HG02623 (cell line): Measurements from ENCODE around the gene SYNE3.
"Not testable (repeated sequence)": the region's sequence is repeated elsewhere in the genome, so short reads cannot be mapped to it uniquely, and the experiment has no call there.

Experiments used
- ATAC-seq: cut with Tn5 transposase; IDR thresholded peaks from one replicate; pipeline ENCODE4 v1.9.1; 2021; ENCODE audit warnings: moderate library complexity; ENCODE audit not compliant: unreplicated experiment

The SYNE3 gene

DNA sequence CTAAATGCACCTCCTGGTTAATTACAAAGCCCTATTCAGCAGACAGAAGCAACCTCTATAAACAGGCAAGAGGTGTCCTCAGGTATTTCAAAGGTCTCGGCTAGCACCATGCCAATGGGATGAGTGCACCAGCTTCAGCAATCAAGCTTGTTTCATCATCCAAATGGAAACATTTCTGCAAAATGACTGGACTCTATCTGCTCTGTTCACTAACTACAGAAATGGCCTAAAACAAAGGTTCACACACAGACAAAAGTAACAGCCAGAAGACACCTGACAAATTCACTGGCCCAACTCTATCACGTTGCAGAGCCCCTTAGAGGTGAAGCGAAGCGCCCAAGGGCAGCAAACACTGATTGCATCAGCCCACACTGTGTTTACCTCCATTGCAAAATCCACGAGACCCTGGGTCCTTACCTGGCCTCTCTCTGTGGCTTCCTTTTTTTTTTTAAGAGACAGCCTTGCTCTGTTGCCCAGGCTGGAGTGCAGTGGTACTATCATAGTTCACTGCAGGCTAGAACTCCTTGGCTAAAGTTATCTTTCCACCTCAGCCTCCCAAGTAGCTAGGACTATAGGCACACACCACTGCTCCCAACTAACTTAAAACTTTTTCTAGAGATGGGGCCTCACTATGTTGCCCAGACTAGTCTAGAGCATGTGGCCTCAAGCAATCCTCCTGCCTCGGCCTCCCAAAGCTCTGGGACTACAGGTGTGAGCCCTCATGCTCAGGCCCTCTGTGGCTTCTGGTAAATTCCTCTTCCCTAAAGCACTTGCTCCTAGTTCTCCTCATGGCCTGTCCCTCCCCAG lies 8.5 kb upstream of the SYNE3 start:
- no peak for ATAC-seq

DNA sequence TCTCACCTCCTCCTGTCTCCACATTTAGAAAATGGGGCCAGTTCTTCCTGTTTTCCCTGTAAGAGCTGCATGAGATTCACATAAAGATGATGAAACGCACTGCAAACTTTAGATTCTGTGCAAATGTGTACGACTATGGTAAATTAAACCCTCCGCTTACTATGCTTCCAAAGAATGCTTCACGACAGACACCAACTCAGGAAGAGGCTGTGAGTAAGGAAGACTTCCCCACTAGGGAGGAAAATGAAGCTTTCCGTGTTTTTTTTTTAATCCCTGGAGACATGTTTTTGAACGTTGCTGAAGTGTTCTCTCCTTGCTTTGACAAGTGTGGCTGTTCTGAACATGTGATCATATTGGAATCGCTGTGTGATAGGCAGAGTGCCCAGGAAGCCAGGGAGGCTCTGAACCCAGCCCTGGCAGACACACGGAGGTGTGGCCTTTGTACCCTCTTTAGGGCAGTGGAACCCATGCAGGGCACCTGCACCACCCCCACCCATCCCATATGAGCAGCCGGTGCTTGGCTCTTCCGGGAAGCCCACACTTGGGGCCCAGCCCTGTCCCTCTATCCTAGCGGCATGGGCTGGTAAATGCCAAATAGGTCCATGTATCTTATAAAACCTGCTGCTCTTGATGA lies 7.5 kb upstream of the SYNE3 start:
- no peak for ATAC-seq

DNA sequence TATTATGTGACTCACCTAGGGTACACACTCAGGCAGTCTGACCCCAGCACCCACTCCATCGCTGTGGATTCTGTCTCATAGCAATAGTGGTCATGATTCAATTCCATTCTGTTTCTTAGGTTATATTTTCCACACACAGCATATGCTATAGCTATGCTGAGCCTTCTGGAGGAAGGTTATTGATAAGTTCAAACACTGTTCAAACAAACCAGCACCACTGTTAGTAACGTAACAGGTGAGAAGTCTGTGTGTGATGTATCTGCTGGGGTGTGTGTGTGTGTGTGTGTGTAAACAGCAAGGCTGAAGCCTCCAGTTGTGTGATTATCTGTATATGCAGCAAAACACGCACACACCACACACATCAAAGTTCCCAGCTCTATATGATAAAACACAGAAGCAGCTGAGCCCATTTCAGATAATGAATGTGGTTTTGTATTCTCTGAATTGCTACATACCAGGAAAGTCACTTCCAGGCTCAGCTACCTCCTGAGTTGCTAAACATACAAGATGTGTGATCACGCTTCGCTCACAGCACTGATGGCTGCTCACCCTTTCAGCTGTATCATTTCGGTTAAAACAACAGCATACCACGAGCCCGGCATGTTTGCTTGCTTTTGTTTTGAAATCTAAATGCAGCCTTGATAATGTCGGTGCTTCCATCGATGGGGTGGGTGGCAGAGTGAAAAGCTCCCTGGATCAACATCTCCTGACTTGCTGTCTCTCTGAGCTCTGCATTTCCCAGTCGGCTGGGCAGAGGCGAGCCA lies 6.8 kb upstream of the SYNE3 start:
- ATAC-seq, result no peak

DNA sequence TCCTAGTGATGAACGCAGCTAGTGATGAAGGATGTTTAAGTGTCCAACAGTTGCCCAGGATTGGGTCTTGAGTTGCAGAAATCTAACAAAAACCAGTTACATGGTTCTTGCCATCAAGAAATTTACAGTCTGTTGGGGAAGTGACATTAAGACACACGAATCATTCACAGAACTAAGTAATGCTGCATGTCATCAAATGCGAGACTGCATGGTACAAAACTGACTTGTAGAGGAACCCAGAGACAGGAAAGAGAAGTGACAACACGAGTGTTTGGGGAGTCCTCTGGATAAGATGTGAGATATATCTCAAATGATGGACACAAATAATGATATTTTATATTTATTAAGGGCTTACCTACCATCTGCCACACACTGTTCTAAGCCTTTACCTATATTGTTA lies 6.1 kb upstream of the SYNE3 start:
- ATAC-seq, result no peak

DNA sequence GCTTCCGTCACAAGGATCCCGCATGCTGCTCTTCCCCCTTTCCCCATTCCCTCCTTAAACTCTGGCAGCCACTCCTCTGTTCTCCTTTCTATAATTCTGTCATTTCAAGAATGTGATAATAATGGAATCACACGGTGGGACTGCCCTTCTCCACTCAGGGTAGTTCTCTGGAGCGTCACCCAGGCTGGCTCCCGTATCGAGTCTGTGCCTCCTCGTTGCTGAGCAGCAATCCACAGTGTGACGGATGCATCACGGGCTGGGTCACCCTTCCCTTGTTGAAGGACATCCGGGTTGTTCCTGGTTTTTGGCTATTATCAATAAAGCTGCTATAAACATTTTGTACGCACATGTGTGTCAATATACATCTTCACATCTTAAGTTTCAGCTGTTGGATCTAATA lies 5.7 kb upstream of the SYNE3 start:
- no peak for ATAC-seq

DNA sequence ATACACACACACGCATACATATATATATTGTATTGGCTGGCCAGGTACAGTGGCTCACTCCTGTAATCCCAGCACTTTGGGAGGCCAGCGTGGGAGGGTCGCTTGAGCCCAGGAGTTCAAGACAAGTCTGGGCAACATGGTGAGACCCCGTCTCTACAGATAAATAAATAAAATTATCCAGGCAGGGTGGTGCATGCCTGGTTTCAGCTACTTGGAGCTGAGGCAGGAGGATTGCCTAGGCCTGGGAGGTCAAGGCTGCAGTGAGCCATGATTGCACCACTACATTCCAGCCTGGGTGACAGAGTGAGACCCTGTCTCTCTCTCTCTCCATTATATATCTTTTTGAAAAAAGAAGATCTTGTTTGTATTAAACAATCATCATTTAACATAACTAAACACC lies 4.6 kb upstream of the SYNE3 start:
- no peak for ATAC-seq

DNA sequence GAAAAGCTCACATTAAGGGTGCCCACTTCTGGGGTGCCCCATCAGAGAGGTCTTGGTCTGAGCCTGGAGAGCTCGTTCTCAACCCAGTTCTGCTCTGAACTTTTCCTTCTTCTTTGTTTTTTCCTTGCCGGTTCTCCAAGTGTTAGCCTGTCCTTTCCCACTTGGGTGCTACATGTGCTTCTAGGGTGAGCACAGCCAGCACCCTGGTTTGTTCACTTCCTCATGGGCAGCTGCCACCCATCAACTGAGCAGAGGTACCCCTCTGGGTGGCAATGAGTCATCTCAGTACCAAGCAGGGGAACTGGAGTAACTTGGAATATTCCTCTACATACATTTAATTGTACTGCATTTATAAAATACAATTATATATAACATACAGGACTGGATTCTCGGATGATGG lies 3.9 kb upstream of the SYNE3 start:
- ATAC-seq, result no peak

DNA sequence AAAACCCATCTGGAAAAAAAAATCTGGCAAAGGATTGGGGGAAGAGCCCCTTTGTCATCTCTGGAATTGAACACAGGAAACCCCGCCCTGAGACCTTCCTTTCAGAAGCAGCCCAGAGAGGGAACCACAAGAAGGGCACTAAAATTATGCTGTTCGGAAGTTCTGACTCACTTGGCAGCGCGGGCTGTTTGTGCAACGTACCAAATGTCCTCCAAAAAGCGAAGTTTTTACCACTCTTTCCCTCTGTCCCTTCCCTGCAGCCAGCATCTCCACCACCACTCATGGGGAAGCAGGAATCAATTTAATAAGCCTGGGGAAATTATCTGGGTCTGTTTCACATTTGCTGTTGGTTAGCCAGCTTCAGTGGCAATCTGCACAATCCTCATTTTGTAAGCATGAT lies 3.2 kb upstream of the SYNE3 start:
- no peak for ATAC-seq

DNA sequence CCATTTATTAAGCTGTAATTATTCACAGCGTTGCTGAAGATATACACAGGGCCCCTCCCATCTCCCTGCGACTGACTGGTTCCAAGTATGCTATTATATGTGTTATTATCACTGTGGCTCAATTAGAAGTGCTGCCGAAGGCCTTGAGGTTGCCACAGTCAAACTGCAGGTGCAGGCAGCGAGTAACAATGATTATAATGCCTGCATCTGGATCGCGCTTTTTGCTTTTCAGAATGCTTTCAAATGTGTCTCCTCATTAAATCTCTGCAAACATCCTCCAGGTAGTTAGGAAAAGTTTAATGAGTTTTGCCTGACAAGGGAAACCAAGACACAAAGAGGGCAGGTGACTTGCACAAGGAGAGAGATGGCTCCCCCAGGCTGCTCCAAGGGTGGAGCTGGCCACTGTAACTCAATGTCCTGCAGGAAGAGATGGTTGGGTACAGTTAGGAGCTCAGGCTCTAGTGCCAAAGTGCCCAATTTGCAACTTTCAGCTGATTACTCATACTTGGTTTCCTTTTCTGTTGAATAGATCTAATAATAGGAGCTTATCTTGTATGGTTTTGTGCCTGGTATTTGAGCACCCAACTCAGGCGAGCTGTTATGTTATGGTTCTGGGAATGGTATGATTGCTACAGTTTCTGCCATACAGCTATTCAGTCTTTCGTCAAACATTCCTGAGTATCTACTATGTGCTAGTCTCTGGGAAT lies 1.7 kb upstream of the SYNE3 start:
- ATAC-seq, result no peak

DNA sequence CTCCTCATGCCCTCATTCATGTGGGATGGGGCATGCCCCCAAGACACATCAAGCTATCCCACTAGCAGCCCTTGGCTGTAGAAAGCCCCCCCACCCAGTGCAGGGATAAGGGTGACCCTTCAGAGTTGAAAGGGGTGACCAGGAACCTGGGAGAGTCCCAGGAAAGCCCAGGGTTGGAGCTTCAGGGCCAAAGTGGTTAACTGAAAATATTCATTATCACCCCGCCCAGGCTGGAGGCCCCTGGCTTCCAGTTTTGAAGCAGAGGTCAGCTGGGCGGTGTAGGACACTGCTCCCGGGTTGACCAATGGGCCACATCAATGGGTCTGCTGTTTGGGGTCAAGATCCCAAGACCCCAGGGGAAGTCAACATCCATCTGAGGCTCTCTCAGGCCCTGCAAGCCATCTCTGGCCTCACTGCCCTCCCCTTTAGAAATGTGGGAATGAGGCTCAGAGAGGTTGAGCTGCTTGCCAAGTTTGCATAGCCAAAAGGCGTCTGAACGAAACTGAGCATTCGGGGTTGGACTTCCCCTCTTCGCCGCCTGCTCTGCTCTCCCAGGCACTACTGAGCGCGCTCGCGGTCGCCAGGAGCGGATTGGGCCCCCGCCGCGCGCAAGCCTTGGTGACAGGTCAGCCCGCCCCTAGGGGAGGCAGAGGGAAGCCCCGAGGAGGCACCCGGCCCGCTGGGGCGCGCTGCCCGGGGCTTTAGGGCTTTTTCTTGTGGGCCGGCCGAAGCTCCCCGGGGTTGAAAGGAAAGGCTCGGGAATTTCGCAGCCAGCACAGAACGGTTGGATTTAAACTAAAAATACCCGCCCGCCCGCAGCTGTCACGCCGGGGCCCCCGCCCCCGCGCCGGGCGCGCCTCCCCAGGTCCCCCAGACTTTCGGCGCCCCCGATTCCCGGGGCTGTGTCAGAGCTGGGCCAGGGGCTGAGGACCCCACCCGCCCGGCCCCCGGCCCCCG lies 576 bp downstream of the SYNE3 start:
- peak; percentile 83 for ATAC-seq

DNA sequence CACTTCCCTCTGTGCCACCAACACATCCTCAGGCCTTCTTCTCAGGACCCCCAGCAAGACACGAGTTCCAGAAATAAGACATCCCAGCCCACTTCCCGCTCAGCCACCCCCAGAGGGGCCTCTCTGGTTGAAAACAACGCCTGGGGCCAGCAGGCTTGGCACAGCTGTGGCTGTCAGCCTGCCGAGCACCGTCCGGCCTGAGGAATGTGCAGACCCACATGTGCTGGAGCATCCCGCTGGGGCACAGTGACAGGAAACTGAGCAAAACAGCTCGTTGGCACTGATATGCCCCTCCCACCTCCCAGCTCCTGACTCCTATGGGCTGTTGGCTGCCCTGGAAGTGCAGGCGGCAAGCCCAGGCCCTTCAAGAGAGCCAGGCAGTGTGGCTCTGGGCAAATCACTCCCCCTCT lies 1.4 kb downstream of the SYNE3 start:
- no peak for ATAC-seq

DNA sequence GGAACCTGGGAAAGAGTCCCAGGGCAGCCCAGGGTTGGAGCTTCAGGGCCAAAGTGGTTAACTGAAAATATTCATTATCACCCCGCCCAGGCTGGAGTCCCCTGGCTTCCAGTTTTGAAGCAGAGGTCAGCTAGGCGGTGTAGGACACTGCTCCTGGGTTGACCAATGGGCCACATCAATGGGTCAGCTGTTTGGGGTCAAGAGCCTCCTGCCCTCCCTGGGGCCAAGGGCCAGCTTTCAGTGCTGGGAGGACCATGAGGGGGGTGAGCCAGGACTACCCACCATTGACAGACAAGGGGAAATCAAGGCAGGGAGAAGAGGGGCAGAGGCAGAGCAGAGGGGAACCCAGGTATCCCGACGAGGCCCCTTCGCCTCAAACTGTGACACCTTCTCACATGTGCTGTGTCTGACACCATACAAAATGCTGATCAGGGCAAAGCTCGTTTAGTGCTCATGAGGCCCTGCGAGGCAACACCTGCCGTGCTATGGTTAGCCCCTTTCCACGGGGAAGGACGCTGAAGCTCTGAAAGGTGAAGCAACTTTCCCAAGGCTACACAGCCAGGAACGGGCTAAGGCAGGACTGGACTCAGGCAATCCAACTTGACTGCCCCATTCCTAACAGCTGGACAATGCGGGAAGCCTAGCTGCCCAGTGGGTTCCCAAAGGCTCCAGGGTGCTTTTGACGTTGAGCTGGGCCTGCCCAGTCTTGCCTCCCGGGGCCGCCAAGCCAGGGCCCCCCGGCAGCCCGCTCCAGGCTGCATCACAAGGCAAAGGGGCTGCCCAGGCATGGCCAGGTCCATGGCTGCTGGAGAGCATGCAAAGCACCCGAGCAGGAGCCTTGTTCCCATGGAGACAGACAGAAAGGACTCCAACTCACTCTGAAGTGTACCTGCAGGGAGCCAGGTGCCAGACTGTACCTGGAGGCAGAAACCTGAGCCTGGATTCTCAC lies 2.0 kb downstream of the SYNE3 start:
- no peak for ATAC-seq

DNA sequence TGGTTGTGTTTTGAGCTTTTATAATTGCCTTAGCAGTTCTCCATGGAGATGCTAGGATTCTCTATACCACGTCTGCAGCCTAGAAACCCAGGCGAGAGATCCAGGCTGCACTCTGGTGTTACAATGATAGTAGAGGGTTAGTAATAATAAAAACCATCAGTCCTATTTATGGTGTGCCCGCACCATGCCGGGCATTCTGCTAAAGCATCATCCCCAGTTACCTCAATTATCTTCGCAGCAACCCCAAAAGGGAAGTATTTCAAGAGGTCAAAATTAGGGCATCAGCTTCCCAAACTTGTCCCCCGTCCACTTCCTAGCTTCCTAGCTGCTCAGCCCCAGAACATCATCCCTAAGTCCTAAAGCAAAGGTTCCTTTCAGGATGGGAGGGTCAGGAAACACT lies 3.2 kb downstream of the SYNE3 start:
- no peak for ATAC-seq

DNA sequence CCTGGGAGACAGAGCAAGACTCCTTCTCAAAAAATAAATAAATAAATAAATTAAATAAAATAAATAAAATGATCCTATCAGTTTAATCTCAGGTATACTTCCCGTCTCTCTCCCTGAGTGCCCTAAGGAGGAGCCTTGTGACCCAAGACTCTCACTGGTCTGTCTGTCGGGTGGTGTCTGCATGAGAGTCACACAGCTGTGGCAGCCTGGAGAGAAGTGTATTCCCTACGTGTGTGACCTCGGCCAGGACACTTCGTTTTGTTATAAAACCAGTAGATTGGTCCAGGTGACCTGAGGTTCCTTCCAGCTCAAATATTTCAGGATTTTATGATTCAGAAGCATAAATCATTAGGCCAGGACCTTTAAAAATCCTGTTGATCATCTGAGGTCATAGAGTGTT lies 4.8 kb downstream of the SYNE3 start:
- ATAC-seq, result no peak

DNA sequence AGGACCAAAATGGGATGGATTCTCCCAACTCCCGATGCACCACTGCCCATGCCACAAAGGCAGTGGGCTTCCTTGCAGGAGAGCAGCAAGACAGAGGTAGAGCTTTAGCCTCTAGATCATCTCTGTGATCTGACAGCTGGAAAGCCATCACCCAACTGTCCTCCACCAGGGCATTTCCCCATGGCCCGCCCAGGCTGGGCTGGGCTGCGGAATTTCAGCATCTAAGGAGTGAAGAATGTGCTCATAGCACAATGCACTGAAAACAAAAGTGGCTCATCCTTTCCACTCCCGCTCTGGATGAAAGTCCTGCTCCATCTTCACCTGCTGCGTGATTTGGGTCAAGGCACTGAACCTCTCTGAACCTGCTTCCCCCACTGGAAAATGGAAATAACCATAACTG lies 5.6 kb downstream of the SYNE3 start:
- no peak for ATAC-seq

DNA sequence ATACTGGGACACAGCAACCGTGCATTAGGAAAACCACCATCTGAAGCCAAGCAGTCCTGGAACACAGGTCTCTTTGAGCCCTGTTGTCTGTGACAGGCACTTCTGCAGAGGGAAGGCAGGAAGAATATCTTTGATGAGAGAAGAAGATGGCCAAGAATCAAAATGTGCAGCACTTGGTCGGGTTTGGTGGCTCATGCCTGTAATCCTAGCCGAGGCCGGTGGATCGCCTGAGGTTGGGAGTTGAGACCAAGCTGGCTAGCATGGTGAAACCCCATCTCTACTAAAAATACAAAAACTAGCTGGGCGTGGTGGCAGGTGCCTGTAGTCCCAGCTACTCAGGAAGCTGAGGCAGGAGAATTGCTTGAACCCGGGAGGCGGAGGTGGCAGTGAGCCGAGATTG lies 6.1 kb downstream of the SYNE3 start:
- ATAC-seq, result not testable (repeated sequence)

DNA sequence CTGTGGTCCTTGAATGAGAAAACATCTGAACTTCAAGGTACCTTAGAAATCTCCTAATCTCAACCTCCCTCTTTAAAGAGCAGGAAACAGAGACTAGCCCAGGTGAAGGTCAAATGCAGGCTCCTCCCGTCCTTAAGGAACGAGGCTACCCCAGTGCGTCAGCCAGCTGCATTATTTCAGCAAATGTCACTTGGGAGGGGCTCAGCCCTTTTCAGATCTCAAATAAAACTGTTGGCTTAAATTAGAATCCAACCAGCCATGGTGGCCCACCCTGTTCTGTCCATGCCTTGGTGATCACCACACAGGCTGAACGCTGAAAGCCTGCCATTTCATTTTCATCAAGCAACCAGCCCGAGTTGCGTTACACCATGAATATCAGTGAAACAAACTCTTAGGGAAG lies 7.0 kb downstream of the SYNE3 start:
- ATAC-seq, result no peak

DNA sequence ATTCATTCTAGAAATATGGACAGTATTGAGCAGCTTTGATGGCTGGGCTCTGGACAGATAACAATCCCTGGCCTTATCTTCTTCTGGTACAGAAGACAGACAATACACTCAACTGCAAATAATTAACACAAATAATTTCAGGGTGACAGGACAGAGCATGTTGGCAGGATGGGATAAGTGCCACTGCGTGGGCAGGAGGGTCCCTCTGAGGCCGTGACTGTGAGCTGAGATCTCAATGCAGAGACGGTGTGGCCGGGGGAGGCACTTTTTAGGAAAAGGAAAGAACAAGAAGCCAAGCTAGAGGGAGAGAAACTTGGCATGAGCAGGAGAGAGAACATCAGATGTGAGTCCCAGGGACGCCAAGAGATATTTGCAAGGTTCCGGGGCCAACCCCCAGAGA lies 8.1 kb downstream of the SYNE3 start:
- no peak for ATAC-seq

DNA sequence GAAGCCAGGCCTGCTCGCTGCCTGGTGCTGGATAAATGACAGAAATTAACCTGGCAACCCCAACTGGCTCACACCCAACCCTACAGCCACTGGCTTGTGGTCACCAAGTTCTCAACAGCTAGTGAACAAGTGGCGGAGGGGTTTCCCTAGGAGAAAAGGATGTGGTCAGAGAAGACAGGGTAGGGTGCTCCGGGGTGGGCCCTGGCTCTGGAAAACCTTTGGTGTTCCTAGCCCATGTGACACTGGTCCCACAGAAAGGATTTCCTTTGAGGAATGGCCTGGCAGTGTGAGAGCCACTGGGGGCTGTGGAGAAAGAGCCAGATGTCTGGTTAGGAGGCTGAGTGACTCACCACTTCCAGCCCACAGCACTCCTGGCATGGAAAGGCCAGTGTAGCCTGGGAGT lies 8.7 kb downstream of the SYNE3 start:
- ATAC-seq, result no peak
